Activated CD8-positive, alpha-beta memory T cell treated with anti-CD3 and anti-CD28 coated beads, Interleukin-2, amount 50 U/mL, for 1 hour (primary cell): ENCODE measurements around the gene SHROOM3.

Source experiments
- DNase-seq: peaks from one replicate; pipeline ENCODE4 v3.0.0-alpha.2; 2020; ENCODE audit errors: extremely low read depth

Gene SHROOM3

DNA sequence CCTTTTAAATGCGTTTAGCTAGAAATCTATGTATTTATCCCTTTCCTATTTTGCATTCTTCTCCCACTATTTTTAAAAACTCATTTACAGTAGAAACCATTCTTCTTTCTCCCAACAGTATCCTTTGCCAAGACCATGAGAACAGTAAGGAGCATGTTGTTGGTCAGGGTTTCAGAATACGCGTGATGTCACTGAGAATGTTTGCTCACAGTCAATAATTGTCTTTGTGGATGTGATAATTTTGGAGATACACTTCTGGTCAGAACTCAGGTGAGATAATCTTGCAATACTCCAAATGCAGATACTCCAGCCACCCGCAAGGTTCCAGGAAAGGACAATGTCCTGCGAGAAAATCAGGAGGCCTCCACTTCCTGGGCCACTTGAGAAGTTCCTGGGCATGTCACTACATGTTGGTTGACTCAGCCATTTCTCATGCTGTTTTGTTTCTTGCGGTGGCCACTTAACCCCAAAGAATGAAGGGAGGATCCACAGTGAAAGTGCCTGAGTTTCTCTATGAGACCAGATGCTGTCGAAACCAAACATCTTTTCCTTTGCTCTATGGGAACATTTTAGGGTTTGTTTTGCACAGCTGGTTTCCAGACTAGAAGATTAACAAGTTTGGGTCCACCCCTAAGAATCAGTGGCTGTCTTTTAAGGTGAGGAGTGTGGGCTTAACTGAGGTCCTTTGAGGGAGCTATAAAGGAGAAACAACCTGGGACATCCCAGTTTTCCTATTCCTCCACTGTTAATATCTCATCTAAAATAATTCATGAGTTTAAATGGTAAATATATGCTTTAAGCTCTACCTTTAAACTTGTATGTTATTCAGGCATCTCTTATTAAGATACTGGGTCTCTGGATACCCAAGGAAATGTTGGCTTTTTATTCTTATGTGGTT is 346.9 kb downstream of the SHROOM3 start:
- no peak for DNase-seq

DNA sequence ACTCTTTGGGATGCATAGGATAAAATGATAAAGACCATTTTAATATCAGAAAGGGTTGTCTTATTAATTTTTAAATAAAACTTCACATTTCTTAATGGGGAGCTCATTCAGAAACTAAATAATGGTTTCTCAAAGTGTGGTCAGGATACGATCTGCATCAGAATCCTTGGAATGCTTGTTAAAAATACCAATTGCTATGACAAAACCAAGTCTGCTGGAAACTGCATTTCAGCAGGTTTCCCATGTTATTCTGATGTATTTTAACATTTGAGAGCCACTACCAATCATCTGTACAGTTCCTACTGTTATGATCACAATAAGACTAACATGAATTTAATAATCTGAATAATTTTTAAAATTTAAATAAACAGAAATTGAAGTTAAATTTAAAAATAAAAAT is 347.8 kb downstream of the SHROOM3 start:
- no peak for DNase-seq

DNA sequence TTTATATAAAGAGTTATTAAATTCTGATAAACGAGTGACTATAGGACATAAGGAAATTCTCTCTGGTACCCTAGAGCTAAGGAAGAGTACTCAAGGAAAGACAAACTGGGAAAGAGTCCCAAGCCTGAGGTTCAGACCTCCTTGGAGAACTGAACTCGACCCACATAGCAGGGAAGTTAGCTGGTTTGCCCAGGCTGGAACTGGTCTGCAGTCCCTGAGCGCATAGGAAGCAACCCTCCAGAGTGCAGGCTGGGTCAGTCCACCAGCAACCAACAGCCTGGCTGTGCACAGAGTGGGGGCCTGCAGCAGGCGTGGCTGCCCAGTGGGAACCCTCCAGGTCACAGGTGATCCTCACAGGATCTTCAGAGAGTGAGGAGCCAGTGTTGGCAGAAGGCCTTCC is 348.8 kb downstream of the SHROOM3 start:
- DNase-seq, result no peak

DNA sequence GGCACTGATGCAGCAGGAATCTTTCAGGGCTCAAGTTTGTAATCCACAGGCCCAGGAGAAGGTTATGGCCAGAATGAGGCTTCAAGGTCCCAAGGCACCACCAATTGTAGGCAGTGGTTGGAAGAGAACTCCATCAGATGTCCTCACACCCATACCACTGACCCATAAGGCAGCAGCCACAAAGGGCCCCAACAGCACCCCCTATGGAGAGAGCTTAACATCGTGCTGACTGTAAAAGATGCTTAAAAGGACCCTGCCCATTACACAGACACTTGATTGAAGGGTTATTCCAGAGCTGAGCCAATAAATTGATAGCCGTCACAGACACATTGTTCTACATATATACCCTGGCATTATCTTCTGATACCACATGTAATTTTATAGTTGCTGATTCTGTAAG is 349.2 kb downstream of the SHROOM3 start:
- DNase-seq, result no peak

DNA sequence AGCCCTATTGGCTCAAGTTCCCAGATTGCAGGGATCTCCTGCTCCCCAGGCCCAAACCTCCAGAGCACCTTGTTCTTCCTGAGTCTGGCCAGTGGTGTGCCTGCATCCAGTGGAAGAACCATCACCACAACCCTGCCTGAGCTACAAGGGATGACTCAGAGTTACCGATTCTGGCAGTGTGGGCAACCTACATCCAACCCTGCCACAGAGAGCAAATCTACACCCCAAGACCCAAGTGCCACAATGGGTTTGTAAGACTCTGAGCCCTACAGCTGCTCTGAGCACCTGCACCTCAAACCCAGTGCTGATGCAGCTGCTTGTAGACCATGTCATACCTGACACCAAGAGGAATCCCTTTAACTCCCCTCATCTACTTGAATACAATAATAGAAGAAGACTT is 352.9 kb downstream of the SHROOM3 start:
- no peak for DNase-seq

DNA sequence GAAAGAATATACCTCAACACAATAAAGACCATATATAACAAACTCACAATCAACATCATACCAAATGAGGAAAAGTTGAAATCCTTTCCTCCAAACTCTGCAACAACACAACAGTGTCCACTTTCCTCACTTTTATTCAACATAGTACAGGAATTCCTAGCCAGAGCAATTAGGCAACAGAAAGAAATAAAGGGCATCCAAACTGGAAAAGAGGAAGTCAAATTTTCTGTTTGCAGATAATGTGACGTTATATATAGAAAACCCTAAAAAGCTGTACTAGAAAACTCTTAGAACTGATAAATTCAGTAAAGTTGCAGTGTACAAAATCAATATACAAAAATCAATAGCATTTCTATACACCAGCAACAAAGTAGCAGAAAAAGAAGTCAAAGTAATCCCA is 355.3 kb downstream of the SHROOM3 start:
- DNase-seq, result no peak

DNA sequence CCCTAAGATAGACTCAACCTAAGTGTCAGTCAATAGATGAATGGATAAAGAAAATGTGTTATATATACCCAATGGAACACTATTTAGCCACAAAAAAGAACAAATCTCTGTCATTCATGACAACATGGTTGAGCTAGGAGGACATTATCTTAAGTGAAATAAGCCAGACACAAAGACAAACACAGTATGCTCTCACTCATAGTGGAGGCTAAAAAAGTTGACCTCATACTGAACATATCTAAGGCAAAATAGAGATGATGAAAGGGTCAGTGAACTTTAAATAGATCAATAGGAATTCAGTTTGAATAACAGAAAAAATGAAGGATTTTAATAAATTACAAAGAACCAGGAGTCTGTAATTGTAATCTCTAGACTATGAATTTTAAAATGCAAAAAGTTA is 356.4 kb downstream of the SHROOM3 start:
- no peak for DNase-seq

DNA sequence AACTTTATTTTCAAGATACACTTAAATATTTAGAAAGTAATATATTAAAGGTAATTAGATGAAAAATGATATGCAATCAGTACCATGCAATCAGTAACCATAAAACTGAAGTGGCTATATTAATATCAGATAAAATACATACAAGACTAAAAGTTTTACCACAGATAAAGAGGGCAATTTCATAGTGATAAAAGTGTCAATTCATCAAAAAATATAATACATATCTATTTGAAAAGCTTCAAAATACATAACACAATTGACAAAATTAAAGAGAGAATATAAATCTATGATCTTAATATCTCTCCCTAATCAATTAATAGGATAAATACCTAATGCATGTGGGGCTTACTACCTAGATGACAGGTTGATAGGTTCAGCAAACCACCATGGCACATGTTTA is 357.4 kb downstream of the SHROOM3 start:
- DNase-seq, result no peak

DNA sequence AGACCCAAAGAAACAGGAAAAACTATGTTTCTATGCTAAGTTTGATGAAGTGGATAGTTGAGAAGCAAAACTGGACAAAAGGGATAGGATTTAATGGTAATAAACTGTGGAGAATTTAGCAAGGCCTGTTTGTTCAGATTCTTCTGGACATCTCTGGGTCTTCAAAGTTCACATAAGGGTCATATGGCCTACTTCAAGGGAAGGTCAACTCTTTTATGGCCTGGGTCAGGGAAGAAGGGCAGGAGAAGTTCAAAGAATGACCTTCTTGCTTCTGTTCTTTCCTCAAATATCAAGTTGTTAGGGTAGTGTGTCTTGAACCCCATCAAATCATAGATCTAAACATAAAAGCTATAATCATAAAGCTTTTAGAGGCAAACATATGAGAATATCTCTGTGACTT is 360.2 kb downstream of the SHROOM3 start:
- no peak for DNase-seq

DNA sequence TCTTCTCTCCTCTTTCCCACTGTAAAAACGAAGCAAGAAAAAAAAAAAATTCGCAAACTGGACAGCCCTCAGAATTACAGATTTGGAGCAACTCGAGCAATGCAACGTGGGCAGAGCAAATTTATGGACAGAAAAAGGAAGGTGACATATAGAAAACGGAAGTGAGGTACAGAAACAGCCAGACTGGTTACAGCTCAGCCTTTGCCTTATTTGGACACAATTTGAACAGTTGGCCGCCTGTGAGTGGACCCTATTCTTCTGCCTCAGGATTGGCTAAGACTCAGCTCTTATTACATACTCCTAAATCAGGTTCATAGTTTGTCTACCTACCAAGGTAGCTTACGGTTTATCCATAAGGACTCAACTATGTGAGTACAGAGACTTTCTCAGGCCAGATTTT is 364.1 kb downstream of the SHROOM3 start:
- no peak for DNase-seq

DNA sequence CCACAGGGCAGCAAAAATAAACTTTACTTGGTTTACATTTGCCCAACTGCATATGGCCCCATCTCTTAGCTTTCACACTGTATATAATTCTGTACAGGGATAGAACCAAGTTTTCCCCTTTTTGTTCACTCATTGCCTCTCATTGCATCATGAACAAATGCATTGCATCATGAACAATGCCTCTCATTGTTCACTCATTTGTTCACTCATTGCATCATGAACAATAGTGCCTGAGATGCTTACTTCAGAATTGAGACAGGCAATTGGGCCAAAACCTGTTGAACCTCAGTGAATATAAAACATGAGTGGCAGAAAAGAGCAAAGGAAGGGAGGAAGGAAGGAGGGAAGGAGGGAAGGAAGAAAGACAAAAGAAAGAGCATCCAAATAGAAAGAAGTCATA is 364.7 kb downstream of the SHROOM3 start:
- no peak for DNase-seq

DNA sequence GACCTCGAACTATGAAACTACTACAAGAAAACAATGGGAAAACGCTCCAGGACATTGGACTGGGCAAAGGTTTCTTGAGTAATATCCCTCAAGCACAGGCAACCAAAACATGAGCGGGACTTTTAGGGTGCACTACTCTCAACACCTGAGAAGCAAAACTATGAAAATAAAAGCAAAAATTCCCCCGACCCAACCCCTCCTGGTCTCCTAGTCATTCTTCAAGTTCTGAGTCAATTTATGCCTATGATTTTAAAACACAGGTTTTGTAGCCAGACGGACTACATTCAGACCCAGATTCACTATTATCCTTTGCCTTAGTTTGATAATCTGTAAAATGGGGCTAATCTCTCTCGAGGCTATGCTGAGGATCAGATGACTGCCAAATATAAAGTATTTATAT is 365.9 kb downstream of the SHROOM3 start:
- no peak for DNase-seq

DNA sequence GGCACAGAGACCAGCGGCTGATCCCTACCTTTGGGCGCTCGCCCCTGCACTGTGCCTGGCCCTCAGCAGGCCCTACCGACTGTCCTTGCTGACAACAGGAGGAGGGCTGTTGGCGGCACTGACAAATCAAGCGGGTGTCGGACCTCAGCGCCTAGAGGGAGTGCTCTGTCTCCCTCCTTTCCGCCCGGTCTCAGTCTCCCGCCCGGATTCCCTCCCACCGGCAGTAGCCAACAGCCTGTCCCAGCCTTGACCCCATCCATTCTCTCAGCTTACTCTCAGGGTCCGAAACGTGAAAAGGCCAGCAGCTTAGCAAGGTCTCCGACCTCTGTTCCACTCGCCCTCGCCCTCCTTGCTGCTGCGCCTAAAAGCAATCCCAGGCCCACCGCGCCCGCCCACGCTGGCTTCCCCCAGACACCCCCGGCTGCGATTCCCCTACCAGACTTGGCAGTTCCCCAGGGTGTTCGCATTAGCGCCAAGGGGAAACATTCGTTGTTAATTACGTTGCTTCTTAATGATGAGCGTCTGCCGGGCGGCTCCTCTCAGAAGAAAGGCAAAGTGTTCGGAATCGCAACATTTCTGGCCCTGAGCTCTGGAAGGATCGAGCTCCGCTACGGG is 366.7 kb downstream of the SHROOM3 start:
- no peak for DNase-seq

DNA sequence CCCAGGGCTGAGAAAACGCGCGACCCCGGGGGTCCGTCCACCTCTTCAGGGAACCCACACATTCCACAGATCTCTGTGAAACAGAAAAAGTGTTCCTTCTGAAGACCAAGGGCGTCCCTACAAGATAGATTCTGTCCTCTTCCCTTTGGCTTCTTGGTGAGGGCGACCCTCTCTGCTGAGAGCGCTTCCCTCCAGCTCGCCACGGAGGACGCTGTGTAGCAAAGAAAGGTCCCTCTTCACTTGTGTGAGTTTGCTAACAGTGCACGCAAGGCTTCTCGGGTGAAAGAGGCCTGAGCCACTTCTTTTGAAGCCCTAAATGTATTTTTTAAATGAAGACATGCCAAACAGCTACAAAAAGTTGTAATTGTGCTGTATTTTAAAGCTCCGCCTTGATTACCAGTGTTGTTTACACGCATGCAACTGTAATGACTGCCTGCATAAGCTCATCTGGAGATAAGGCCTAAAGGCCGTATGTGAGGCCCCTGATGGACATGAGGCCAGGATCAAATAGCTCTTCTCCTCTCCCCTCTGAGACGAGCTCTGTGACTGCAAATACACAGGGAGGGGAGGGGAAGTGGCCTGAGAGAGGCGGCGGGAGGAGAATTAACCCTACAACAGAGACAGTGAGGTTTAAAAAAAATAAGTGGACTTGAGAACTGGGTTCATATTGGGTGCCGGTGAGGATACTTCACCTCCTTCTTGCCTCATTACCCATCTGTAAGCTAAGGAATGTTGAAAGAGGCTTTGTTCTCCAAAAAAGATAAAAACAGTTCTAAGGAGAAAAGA is 367.4 kb downstream of the SHROOM3 start:
- DNase-seq, result no peak

DNA sequence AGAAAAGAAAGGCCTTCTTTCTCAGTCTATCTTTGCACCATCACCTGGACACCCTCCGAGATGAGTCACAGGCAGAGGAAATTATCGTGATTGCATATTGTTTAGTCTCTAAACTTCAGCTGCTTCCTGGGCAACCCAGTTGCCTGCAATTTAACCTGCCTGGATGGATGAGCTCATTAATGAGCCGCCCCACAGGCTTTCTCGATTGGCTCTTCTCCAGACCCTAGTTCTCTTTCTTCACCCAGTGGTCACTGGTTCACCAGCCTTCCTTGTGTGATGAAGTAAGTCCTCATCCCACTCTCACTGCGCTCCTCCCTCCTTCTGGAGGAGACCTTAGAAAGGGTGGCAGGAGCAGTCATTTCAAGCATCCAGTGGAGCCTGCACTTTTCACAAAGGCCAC is 368.5 kb downstream of the SHROOM3 start:
- no peak for DNase-seq

DNA sequence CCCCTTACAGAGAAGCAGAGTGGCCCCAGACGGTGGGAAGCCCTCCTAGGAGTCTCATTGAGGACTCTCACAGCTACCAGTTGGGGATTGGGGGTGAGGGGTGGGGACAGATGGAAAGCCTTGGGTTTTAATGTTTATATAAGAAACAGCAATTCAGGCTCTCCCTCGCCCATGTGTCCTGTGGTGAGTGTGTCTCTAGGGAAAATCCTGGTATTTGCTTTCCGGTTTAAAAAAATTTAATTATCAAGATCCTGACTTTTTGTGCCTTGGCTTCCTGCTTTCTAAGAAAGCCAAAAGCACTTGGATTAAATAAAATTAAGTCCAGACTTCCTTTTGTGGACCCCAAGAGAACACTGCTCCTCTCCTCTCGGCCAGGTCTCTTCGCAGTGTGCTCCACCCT is 369.1 kb downstream of the SHROOM3 start:
- DNase-seq, result no peak

DNA sequence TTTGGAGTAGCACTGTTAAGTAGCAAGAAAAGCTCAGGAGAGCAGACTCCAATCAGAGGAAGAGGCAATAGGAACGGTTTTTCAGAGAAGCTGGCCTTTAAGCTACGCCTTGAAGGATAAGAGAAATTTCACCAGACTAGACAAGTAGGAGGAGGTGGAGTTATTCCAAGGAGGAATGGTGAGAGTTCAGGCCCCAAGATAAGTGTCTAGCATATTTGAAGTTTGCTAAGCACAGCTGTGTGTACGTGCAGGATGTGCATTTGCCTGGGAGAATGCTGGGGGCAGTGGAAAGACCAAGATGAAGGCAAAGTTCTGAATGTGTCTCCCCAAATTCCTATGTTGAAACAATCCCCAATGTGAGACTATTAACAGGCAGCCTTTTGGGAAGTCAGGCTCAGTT is 371.3 kb downstream of the SHROOM3 start:
- DNase-seq, result no peak

DNA sequence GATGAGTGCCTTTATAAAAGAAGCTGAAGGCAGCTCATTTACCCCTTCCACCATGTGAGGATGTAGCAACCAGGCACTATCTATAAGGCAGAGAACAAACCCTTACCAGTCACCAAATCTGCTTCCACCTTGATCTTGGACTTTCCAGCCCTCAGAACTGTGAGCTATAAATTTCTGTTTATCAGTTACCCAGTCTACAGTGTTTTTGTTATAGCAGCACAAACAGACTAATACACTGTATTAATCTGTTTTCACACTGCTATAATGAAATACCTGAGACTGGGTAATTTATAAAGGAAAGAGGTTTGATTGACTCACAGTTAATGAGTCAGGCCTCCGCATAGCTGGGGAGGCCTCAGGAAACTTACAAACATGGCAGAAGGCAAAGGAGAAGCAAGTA is 371.7 kb downstream of the SHROOM3 start:
- DNase-seq, result no peak

DNA sequence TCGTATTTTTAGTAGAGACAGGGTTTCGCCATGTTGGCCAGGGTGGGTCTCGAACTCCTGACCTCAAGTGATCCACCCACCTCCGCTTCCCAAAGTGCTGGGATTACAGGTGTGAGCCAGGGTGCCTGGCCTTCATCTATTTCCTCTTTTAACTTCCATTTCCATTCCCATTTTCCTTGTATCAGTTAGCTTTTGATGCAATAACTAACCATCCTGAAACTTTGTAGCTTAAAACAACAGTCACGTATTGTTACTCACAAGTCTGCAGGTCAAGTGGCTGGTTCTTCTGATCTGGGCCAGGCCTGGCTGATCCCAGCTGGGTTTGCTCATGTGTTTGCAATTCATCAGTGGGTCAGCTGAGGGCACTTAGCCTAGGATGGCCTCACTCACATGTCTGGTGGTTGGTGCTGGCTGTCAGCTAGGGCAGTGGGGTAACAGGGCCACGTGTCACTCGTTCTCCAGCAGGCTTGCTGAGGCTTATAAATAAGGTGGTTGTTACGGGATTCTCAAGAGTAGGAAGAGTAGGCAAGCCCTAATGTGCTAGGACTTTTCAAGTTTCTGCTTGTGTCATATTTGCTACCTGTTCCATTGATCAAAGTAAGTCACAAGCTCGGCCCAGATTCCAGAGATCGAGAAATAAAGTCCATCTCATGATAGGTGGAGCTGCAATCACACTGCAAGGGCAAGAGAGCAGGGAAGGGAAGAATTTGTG is 374.7 kb downstream of the SHROOM3 start:
- no peak for DNase-seq

DNA sequence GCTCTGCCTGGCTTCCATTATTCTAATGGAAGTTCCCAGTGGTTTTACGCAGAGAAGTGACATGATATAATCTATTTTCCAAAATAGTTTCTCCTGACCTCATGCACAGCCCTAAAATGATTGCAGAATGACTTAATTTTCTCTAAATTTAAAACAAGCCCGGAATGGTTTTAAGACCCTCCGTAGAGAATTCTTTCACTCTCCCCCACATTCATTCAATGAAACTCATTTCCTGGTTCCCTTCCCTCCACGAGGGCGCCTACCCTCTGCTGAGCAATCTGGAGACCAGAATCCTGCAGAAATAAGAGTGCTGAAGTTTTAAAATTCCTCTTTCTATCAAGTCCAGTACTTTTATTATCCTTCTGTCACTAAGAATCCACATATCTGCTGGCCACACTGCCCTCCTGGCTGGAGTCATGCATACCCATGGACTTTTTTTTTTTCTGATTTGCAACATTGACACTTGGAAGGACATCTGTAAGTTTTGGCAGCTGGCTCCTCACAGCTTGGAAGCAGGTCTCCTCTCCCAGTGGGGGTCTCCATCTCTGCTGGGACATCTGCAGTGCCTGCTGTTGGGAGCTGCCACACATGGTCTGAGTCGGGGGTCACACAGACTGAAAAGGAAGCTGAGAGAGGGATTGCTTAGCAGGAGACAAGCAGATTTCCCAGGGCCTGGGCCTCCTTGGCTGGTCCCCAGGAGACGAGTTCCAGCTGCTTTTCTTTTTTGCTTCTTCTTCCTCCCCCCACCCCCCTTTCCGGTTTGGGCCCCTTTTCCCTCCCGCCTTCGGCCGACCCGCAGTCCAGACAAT is 376.8 kb downstream of the SHROOM3 start:
- no peak for DNase-seq

DNA sequence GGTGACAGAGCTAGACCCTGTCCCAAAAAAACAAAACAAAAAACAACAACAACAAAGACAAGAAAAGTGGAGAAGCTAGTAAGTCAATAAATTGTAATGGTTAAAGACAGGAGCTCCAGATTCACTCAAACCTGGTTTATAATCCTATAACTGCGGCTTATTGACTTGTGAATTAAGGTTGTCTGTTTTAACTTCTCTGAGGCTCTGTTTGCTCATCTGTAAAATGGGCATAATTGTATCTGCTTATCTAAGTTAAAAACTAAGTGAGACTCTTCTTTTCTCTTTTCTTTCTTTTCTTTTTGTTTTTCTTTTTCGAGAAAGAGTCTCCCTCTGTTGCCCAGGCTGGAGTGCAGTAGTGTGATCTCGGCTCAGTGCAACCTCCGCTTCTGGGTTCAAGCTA is 378.0 kb downstream of the SHROOM3 start:
- no peak for DNase-seq
